HG03095 (cell line): ENCODE measurements around the gene CCT3.
"Not testable (repeated sequence)": the region's sequence is repeated elsewhere in the genome, so short reads cannot be mapped to it uniquely, and the experiment has no call there.

ENCODE experiments used
- ATAC-seq: cut with Tn5 transposase; IDR thresholded peaks from one replicate; pipeline ENCODE4 v1.9.1; 2021; ENCODE audit warnings: moderate library complexity; ENCODE audit not compliant: unreplicated experiment

CCT3 gene

GRCh38 chr1:156337052-156337887 is 822 bp downstream of the CCT3 start:
- no peak for ATAC-seq

DNA sequence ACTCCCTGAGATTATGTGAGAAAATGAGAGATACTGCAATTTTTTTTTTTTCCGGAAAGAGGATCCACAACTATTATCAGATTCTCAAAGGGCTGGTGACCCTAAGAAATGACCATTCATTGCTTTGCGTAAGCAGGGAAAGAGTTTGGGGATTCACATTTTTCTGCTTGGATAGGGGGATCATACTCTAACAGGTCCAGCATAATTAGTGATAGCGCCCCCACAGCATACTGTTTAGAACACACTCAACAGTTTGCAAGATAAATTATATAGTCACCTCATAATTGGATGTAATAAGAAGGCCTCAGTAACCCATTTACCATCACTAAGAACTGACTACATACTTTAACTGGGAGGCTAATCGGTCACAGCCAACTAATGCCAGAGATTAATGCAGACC is 1.9 kb downstream of the CCT3 start:
- ATAC-seq = no peak

- ATAC-seq = not testable (repeated sequence)
Measured at GRCh38 chr1:156323179-156323578, 14.9 kb downstream of the CCT3 start.

DNA sequence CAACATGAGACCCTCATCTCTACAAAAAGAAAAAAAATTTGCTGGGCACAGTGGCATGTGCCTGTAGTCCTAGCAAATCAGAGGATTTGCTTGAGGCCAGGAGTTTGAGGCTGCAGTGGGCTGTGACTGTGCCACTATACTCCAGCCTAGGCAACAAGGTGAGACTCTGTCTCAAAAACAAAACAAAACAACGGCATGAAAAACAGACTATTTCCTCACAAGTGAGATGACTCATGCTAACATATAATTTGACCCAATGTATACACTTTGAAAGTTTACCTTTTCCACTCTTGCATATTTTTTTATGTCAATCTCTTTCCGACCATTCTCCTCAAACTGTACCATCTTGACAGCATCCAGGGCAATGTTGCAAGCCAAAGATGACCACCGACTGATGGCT is 17.5 kb downstream of the CCT3 start:
- no peak for ATAC-seq

DNA sequence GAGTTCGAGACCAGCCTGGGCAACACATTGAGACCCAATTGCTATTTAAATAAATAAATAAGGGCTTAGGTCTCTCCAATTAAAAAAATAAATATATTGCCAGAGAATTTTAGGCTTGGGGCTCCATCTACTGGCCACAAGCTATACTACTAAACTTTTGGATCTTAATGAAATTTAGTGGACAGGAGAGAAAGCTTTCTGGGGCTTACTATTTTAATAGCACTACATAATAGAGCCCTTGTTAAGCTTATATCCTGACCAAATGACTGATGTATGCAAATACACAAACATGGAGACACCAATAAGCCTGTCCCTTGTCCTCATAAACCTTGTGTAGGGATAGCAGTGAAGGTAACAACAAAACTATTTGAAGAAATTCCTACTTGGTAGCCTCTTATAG is 18.4 kb downstream of the CCT3 start:
- no peak for ATAC-seq

DNA sequence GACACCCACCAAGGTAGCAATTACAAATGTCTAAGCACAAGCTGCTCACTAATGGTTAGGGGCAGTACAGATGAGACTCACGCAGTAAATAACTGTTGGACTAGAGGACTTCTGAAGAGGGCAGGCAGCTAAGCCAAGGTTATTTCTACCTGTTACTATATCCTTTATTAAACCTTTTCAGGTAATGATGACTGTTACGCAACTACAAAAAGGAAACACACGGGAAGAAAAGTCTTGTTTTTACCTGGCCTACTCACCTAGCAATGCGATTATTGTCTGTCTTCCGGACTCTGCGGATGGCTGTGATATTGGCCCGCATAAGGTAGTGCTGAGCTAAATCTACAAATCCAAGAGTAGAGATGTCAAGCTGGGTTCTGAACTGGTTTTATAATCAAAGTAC is 21.2 kb downstream of the CCT3 start:
- ATAC-seq = no peak

- no peak for ATAC-seq
Measured at GRCh38 chr1:156310962-156311361, 27.1 kb downstream of the CCT3 start.

- ATAC-seq = no peak
Measured at GRCh38 chr1:156308078-156308477, 30.0 kb downstream of the CCT3 start.

DNA sequence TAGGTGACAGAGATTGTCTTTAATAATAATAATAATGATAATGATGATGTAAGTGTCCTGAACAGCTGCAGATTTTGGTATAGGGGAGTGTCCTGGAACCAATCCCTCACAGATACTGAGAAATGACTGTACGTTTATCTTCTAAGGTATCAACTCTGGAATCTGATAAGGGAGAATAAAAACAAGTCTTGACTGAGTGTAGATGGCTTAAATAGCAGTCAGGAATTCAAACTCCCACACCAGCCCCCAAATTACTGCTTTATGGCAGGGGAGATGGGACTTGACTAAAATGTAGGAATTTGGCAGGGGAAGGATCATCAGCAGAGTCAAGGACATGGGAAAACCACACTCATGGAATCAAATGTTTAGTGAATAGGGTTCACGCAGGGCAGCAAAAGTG is 32.9 kb downstream of the CCT3 start:
- no peak for ATAC-seq

DNA sequence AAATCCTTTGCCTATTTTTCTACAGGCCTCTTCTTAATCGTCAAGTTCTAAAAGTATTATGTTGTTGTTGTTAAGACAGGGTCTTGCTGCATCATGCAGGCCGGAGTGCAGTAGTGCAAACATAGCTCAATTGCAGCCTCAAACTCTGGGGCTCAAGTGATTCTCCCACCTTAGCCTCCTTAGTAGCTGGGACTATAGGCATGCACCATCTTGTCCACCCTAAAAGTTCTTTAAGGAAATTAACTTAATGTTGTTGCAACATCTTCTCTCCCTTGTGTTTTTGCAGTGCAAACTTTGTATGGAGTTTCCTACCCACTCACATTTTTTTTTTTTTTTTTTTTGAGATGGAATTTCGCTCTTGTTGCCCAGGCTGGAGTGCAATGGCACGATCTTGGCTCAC is 34.9 kb downstream of the CCT3 start:
- ATAC-seq = no peak

DNA sequence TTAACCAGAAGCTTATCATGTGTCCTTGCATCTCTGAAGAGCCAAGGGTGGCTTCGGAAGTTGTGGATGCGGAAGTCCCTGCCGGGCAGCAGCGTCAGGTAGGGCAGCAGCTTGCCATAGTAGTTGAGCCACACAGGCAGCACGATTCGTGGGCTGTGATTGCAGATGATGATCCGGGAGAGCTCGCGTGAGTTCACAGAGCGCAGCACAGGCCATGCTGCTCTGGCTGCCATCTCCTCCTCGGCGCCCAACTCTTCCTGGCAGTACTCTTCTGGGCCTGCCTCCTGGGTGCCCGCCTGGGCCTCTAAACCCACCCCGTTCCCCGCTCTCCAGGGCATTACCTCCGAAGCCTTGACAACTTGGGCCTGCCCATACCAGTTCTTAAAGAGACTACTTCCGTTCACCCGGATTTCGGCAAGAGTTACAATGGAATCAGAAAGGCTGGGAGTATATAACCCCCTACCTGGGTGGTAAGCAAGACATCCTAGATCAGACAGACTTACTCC is 39.2 kb downstream of the CCT3 start, which contains the start of gene VHLL:
Gene VHLL (minus strand): TSS at position 456 of the 506 bp plus-strand sequence. CDS start 118 bp downstream, at position 338.
- ATAC-seq = no peak

DNA sequence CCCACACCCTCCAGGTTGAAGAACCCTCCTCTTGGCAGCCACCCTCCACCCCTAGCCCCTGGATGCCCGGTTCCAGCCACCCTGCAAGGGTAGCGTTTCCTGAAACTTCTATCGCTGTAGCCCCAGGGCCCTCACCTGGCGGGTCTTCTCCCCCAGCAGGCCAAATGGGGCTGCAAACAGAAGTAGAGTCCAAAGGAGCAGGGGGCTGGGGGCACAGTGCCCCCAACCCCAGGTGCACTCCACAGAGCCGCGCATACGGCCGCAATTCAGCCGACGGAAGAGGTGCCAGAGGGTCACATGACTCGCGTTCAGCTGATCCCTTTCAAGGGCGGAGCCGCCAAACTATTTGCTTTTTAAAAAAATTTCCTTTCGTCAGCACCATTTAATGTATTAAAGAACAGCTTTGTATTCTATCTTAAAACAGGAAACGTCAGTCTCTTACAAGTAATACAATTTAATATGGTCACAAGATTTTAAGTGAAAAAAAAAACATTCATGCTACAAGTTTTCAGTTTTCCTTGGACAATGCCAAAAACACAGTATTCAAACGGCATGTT is 42.6 kb downstream of the CCT3 start, which contains the start of gene GLMP:
Gene GLMP (minus strand): TSS at position 289 of the 557 bp plus-strand sequence. CDS start 34 bp downstream, at position 255.
- no peak for ATAC-seq

DNA sequence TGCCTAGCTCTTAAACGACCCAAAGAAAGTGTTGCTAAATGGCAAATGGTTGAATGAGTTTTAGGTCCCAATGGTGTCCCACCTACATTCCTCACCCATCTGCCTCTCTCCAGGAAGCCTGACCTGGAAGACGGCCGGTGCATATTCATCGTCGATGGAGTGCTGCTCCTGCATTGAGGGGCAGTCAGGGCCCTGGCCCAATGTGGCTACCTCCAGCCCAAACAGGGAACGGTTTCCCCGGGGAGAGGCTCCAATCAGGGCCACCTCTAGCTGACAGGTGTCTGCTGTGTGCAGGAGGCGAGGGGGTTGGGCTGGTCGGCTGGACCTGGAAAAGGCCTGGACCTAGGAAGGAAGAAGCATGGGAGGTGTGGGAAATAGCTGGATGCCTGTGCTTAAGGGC is 44.2 kb downstream of the CCT3 start:
- no peak for ATAC-seq

GRCh38 chr1:156293098-156293434 is 45.0 kb downstream of the CCT3 start:
- ATAC-seq = no peak

DNA sequence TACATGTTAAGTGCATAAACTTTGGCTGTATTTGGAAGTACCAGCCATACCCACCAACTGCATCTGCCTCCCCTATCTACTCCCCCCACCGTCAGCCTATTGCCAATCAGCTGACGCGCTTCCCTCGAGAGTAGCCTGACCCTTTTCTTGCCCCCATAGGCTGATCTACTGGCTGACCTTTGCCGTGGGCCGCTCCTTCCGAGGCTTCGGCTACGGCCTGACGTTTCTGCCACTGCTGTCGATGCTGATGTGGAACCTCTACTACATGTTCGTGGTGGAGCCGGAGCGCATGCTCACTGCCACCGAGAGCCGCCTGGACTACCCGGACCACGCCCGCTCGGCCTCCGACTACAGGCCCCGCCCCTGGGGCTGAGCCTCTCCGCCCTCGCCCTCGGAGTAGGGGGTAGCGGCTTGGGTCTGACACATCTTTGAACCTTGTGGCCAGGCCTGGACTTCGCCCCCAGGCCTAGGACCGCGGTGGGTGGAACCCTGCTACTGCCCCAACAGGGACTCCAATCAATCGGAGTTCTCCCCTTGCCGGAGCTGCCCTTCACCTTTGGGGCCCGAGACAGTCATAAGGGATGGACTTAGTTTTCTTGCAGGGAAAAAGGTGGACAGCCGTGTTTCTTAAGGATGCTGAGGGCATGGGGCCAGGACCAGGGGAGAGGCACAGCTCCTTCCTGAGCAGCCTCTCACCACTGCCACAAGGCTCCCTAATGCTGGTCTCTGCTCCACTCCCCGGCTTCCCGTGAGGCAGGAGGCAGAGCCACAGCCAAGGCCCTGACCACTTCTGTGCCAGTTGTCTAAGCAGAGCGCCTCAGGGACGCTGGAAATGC is 46.6 kb downstream of the CCT3 start:
- no peak for ATAC-seq

- no peak for ATAC-seq
Measured at GRCh38 chr1:156289857-156290256, 48.2 kb downstream of the CCT3 start.

DNA sequence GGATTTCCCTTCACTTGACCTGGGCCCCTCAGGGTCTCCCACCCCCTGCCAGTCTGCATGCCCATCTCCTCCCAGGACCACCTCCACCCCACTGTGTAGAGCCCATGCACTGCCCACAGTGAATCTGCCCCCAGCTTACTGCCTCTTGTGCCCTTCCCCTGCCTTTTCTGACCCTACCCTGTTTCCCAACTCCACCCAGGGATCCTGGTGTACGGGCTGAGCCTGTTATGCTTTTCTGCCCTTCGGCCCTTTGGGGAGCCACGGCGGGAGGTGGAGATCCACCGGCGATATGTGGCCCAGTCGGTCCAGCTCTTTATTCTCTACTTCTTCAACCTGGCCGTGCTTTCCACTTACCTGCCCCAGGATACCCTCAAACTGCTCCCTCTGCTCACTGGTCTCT is 52.0 kb downstream of the CCT3 start:
- ATAC-seq = no peak

DNA sequence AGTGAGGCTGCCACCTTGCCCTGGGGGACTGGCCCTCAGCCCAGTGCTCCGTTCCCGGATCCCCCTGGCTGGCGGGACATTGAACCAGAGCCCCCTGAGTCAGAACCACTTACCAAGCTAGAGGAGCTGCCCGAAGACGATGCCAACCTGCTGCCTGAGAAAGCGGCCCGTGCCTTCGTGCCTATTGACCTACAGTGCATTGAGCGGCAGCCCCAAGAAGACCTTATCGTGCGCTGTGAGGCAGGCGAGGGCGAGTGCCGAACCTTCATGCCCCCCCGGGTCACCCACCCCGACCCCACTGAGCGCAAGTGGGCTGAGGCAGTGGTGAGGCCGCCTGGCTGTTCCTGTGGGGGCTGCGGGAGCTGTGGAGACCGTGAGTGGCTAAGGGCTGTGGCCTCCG is 52.7 kb downstream of the CCT3 start:
- no peak for ATAC-seq

DNA sequence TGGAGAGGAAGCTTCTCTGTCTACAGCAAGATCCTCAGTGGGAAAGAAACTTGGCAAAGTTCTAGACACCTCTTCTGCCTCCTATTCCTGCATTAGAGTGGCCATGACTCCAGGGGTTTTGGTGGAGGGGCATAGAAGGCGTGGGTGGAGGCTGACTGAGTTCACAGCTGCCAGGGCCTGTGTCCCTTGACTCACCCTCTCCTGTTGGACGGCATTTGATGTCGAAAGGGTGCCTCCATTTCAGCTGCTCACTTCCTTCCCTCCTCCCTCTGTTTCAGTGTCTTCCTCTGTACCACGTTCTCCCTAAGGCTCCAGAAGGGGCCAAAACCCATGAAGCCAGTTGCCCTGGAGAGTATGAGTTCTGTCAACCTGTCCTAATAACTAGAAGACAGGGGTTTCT is 53.3 kb downstream of the CCT3 start:
- no peak for ATAC-seq

- ATAC-seq = no peak
Measured at GRCh38 chr1:156284112-156284511, 54.0 kb downstream of the CCT3 start, which contains the start of gene TMEM79. Gene TMEM79, plus strand, starts transcription at chr1:156284325. Its CDS starts 902 bp downstream, at chr1:156285227.

DNA sequence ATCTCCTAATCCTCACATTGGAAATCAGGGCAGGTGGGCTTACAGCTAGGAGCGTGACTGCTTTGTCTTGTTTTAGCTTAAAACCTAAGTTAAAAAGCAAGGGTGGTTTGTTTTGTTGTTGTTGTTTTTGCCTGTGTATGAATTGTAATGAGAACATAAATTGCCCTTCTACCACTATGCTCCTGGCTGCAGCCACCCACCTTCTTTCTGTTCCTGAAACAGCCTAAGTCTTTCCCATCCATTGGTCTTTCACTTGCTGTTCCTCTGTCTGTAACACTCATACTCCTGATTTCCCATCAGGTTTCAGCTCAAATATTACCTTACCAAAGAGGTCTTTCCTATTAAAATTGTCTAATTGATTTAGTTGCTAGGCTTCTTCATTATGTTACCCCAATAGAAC is 54.6 kb downstream of the CCT3 start:
- no peak for ATAC-seq
